BJ (cell line): Measurements from ENCODE around the gene C1D. TPM values are rescaled to one million over a fixed set of nuclear protein-coding genes. Genes with fewer than 3 reads are reported as not detected.

Source experiments
- CTCF ChIA-PET: fragments of 350-600 bp; formaldehyde crosslinking; extraction: SDS; loops from one replicate; lab custom pipeline; 2021; ENCODE audit warnings: antibody characterized with exemption, inconsistent platforms; lab: Yijun Ruan, JAX
- POLR2A ChIA-PET: fragments of 300-600 bp; sonication (Branson Sonifier 250); formaldehyde crosslinking; extraction: SDS; loops from one replicate; lab custom pipeline; 2021; ENCODE audit warnings: antibody characterized with exemption; lab: Charles Lee
- DNase-seq: peaks from one replicate; pipeline ENCODE4 v3.0.0-alpha.2; 2011; ENCODE audit warnings: low read depth
- H3K27me3 ChIP-seq: 2 replicates; pipeline ENCODE4 v1.6.0; 2011; ENCODE audit warnings: low read length; ENCODE audit not compliant: control insufficient read depth, insufficient read depth
- H3K36me3 ChIP-seq: 2 replicates; pipeline ENCODE4 v1.5.1; 2011; ENCODE audit warnings: low read length; ENCODE audit not compliant: control insufficient read depth, insufficient read depth
- H3K4me3 ChIP-seq: 2 replicates; pipeline ENCODE4 v1.5.1; 2011; ENCODE audit warnings: low read depth, mild to moderate bottlenecking, control low read depth, low read length
- CTCF ChIP-seq: IDR thresholded peaks from 2 replicates; pipeline ENCODE4 v1.5.1; 2011; ENCODE audit warnings: low read depth, mild to moderate bottlenecking, control low read depth, inconsistent platforms, low read length, moderate library complexity; ENCODE audit not compliant: insufficient read depth
- polyA plus RNA-seq: library from polyadenylated mRNA; depleted of rRNA; stranded (reverse); fragments of >200 nt; gene quantifications from 2 replicates; pipeline ENCODE4 v1.2.3, GENCODE V29; 2011

Gene C1D
- polyA plus RNA-seq, 1 experiment: 11.4 TPM

GRCh38 chr2:68046642-68047240 is 16.1 kb downstream of the C1D start:
- Histone ChIP-seq H3K27me3 (no peaks in the 10 kb centered on the region), H3K4me3 (no peak overlapping the region), H3K36me3 (no peaks in the 10 kb centered on the region)
- POLR2A ChIA-PET: interaction anchor here (0.7 kb wide), 1 partner anchor 10 kb away, joined by 3 read pairs; no protein-coding TSS in a partner anchor
- no peak for TF ChIP-seq CTCF
- no peak for DNase-seq
- CTCF ChIA-PET: no interaction called here

GRCh38 chr2:68046224-68046623 is 16.6 kb downstream of the C1D start:
- ChIA-PET CTCF (no interaction called here), POLR2A (no interaction called here)
- no peak for TF ChIP-seq CTCF
- no peaks in the 10 kb centered on the region for H3K36me3 ChIP-seq
- no peaks in the 10 kb centered on the region for H3K27me3 ChIP-seq
- DNase-seq: no peak
- no peak overlapping the region for H3K4me3 ChIP-seq

GRCh38 chr2:68045342-68045741 is 17.5 kb downstream of the C1D start:
- peak; percentile 79 for DNase-seq
- Histone ChIP-seq H3K36me3 (no peaks in the 10 kb centered on the region), H3K27me3 (no peaks in the 10 kb centered on the region), H3K4me3 (no peak overlapping the region)
- ChIA-PET POLR2A (interaction anchor here (0.7 kb wide), 2 partner anchors 313 to 1204 kb away, joined by 7 to 8 read pairs; no protein-coding TSS in a partner anchor), CTCF (no interaction called here)
- TF ChIP-seq CTCF: no peak

- DNase-seq: peak; percentile 78
- CTCF ChIA-PET: interaction anchor here (0.9 to 1.0 kb wide), 2 partner anchors 13 to 125 kb away, joined by 3 to 4 read pairs; no protein-coding TSS in a partner anchor
- H3K4me3 ChIP-seq: no peak overlapping the region
- TF ChIP-seq CTCF: no peak
- no peaks in the 10 kb centered on the region for H3K27me3 ChIP-seq
- no peaks in the 10 kb centered on the region for H3K36me3 ChIP-seq
- POLR2A ChIA-PET: interaction anchor here (0.5 kb wide), 1 partner anchor 1608 kb away, joined by 7 read pairs; no protein-coding TSS in a partner anchor
These were observed 18.7 kb downstream of the C1D start for GRCh38 chr2:68044099-68044498.

- Histone ChIP-seq H3K27me3 (no peaks in the 10 kb centered on the region), H3K4me3 (no peak overlapping the region), H3K36me3 (no peaks in the 10 kb centered on the region)
- CTCF ChIA-PET: interaction anchor here (0.8 to 1.0 kb wide), 2 partner anchors 12 to 124 kb away, joined by 3 to 4 read pairs; no protein-coding TSS in a partner anchor
- TF ChIP-seq CTCF: no peak
- DNase-seq: no peak
- POLR2A ChIA-PET: interaction anchor here (0.5 kb wide), 1 partner anchor 1608 kb away, joined by 7 read pairs; no protein-coding TSS in a partner anchor
These were observed 19.1 kb downstream of the C1D start for GRCh38 chr2:68043695-68044094.
